K562 (cell line): ENCODE measurements around the gene TP73. TPM values are rescaled to one million over a fixed set of nuclear protein-coding genes. Genes with fewer than 3 reads are reported as not detected.

Experiments
- ATF7 ChIP-seq: fragments of 450-650 bp; IDR thresholded peaks from 2 replicates; pipeline ENCODE4 v1.7.1; 2014; ENCODE audit warnings: mild to moderate bottlenecking, moderate library complexity
- BMI1 ChIP-seq: fragments of 150-350 bp; IDR thresholded peaks from 2 replicates; pipeline ENCODE4 v1.6.1; 2014; ENCODE audit warnings: low read length
- CREM ChIP-seq: IDR thresholded peaks from 2 replicates; pipeline ENCODE4 v1.6.1; 2014; ENCODE audit warnings: antibody characterized with exemption, low read depth
- HMG20B ChIP-seq: fragments of 250-450 bp; sonication (Bioruptor Pico); IDR thresholded peaks from 2 replicates; pipeline ENCODE4 v1.5.0; 2021; ENCODE audit warnings: mild to moderate bottlenecking
- HNRNPLL ChIP-seq: fragments of 200-400 bp; formaldehyde crosslinking; IDR thresholded peaks from 2 replicates; pipeline ENCODE4 v1.6.1; 2017; ENCODE audit warnings: low read length, low read depth, mild to moderate bottlenecking; ENCODE audit not compliant: poor library complexity, severe bottlenecking
- LCOR ChIP-seq: sonication (generic); formaldehyde crosslinking; IDR thresholded peaks from 2 replicates; pipeline ENCODE4 v1.8.0; 2022; ENCODE audit warnings: mild to moderate bottlenecking, missing genetic modification reagents
- MECOM ChIP-seq: fragments of 250-450 bp; sonication (Bioruptor Pico); IDR thresholded peaks from 2 replicates; pipeline ENCODE4 v1.8.0; 2022; ENCODE audit warnings: inconsistent platforms
- MTA3 ChIP-seq: fragments of 450-650 bp; formaldehyde crosslinking; IDR thresholded peaks from 2 replicates; pipeline ENCODE4 v1.6.1; 2017; ENCODE audit warnings: mild to moderate bottlenecking, borderline replicate concordance
- NCOA4 ChIP-seq: fragments of 450-650 bp; IDR thresholded peaks from 2 replicates; pipeline ENCODE4 v1.6.1; 2018; ENCODE audit warnings: mild to moderate bottlenecking; ENCODE audit not compliant: partially characterized antibody
- PYGO2 ChIP-seq: fragments of 450-650 bp; IDR thresholded peaks from 2 replicates; pipeline ENCODE4 v1.6.1; 2016; ENCODE audit warnings: mild to moderate bottlenecking, missing genetic modification characterization, moderate library complexity, missing compliant biosample characterization
- SREBF2 ChIP-seq: sonication (generic); formaldehyde crosslinking; IDR thresholded peaks from 2 replicates; pipeline ENCODE4 v1.4.0; 2020; ENCODE audit warnings: mild to moderate bottlenecking, missing genetic modification reagents
- TFAM ChIP-seq: fragments of 250-450 bp; sonication (Bioruptor Pico); conservative IDR thresholded peaks from 2 replicates; pipeline ENCODE4 v1.5.0; 2021; ENCODE audit warnings: mild to moderate bottlenecking, moderate library complexity
- UBTF ChIP-seq, 2 experiments: IDR thresholded peaks; 2 replicates each; pipeline ENCODE4 v1.6.1; 2012; ENCODE audit warnings: improper control_type of control experiment in 2 of 2, low read depth in 2 of 2, low read length in 2 of 2, borderline replicate concordance in 1 of 2
- ZBTB40 ChIP-seq, 2 experiments: fragments of 450-650 bp in 1 of 2; sonication (generic) in 1 of 2; formaldehyde crosslinking in 1 of 2; IDR thresholded peaks; 2 replicates each; pipeline versions ENCODE4 v1.7.1 to v1.9.0; 2016 to 2022; ENCODE audit warnings: inconsistent platforms in 1 of 2, mild to moderate bottlenecking in 1 of 2, missing genetic modification reagents in 1 of 2
- ZNF140 ChIP-seq: fragments of 250-450 bp; sonication (Bioruptor Pico); IDR thresholded peaks from 2 replicates; pipeline ENCODE4 v1.8.0; 2021; ENCODE audit warnings: moderate library complexity, mild to moderate bottlenecking, inconsistent platforms
- ZNF143 ChIP-seq: sonication (generic); formaldehyde crosslinking; IDR thresholded peaks from 2 replicates; pipeline ENCODE4 v1.9.0; 2022; ENCODE audit warnings: mild to moderate bottlenecking, missing genetic modification reagents
- ZNF354B ChIP-seq: fragments of 250-450 bp; sonication (Bioruptor Pico); IDR thresholded peaks from 2 replicates; pipeline ENCODE4 v1.4.0; 2020
- polyA plus RNA-seq, 8 experiments: library from polyadenylated mRNA; depleted of rRNA in 4 of 8; stranded (reverse) in 5 of 8; unstranded in 3 of 8; fragments of >200 nt; fragmentation: Nextera tagmentation in 2 of 8; fragmentation: Illumina TruSeq in 1 of 8; extraction: Ambion mirVana in 2 of 8; extraction: Trizol in 1 of 8; gene quantifications; 2 replicates each; pipeline versions ENCODE4 v1.2.1 to v1.2.3, GENCODE V29; 2011 to 2014; ENCODE audit warnings: inconsistent platforms in 1 of 8, missing spikeins in 1 of 8
- total RNA-seq, 7 experiments: library from RNA; depleted of rRNA in 6 of 7; stranded (reverse); fragments of >200 nt in 6 of 7; fragmentation: Illumina TruSeq in 2 of 7; extraction: Trizol in 2 of 7; gene quantifications; 2 replicates each; pipeline versions ENCODE4 v1.2.1 to v1.2.3, GENCODE V29; 2011 to 2021; ENCODE audit warnings: low replicate concordance in 1 of 7

The TP73 gene
- total and polyA plus RNA-seq, 9 of the 15 experiments (the other 6 are each of a cell fraction or from before 2014, with no cell fraction given) = 0.07 to 1.6 (median 0.40) TPM; not detected in 2

GRCh38 chr1:3625151-3625907 is 27.0 kb upstream of the TP73 start (continued):
- TF ChIP-seq SREBF2 (no peak), MTA3 (peak; percentile 71), PYGO2 (tag) (no peak), ZBTB40 (IDR thresholded peaks at IDR 0.05) (no peak), ZBTB40 (CRISPR knock-in tag; IDR thresholded peaks at IDR 0.05) (no peak), ZNF143 (CRISPR knock-in tag) (no peak), TFAM (CRISPR knock-in tag) (no peak), ZNF140 (CRISPR knock-in tag) (no peak), BMI1 (no peak), HNRNPLL (no peak), CREM (peak; percentile 28; the same call in 1 of the 2 replicates), HMG20B (CRISPR knock-in tag) (no peak), UBTF (IDR thresholded peaks at IDR 0.05; ENCODE audit: borderline replicate concordance in 1 of 2, low read depth in 2 of 2, low read length in 2 of 2) (no peak), NCOA4 (no peak), LCOR (CRISPR knock-in tag) (no peak), MECOM (CRISPR knock-in tag) (no peak), ATF7 (peak; percentile 57; the same call in 1 of the 2 replicates), ZNF354B (CRISPR knock-in tag) (no peak)
